Neural crest cell (in vitro differentiated cells): ENCODE measurements around the gene TAL2. TPM values are rescaled to one million over a fixed set of nuclear protein-coding genes. Genes with fewer than 3 reads are reported as not detected.

ENCODE experiments used
- DNase-seq: peaks from one replicate; pipeline ENCODE4 v3.0.0; 2021; ENCODE audit warnings: low read depth, mixed read lengths, low spot score
- H3K27ac Mint-ChIP-seq: one replicate; pipeline ENCODE4 v1.8.0; 2021; ENCODE audit warnings: mild to moderate bottlenecking, mixed read lengths; ENCODE audit not compliant: unreplicated experiment
- H3K27me3 Mint-ChIP-seq: 2 replicates; pipeline ENCODE4 v1.8.0; 2021; ENCODE audit warnings: low read depth, mild to moderate bottlenecking, mixed read lengths
- H3K36me3 Mint-ChIP-seq: 2 replicates; pipeline ENCODE4 v1.8.0; 2021; ENCODE audit warnings: low read depth, mild to moderate bottlenecking, mixed read lengths
- H3K4me1 Mint-ChIP-seq: 2 replicates; pipeline ENCODE4 v1.8.0; 2021; ENCODE audit warnings: mixed read lengths
- H3K4me3 Mint-ChIP-seq: one replicate; pipeline ENCODE4 v1.8.0; 2021; ENCODE audit warnings: mild to moderate bottlenecking, mixed read lengths
- H3K9me3 Mint-ChIP-seq: 2 replicates; pipeline ENCODE4 v1.8.0; 2021; ENCODE audit warnings: mixed read lengths
- CTCF ChIP-seq: fragments of 200-600 bp; sonication (generic); conservative IDR thresholded peaks from 2 replicates; pipeline ENCODE4 v1.5.0; 2021; ENCODE audit warnings: antibody characterized with exemption, mild to moderate bottlenecking
- total RNA-seq: library from RNA; stranded (reverse); gene quantifications from 2 replicates; pipeline ENCODE4 v1.2.1, GENCODE V29; 2021

TAL2 gene
- total RNA-seq, 1 donor from 2014 or later, result 8.4 TPM

GRCh38 chr9:105693435-105694189 is 31.4 kb downstream of the TAL2 start:
- TF ChIP-seq CTCF, result no peak
- H3K4me1 Mint-ChIP-seq, result peaks cover 21% of the 10 kb centered on the region
- no peaks in the 10 kb centered on the region for H3K9me3 Mint-ChIP-seq
- H3K36me3 Mint-ChIP-seq, result no peaks in the 10 kb centered on the region
- peak overlapping the region; percentile 88 for H3K4me3 Mint-ChIP-seq
- H3K27ac Mint-ChIP-seq, result no peak overlapping the region
- peaks cover 46% of the 10 kb centered on the region for H3K27me3 Mint-ChIP-seq
- no peak for DNase-seq

- peaks cover 46% of the 10 kb centered on the region for H3K27me3 Mint-ChIP-seq
These were observed 32.1 kb downstream of the TAL2 start, which contains the start of gene TMEM38B for GRCh38 chr9:105694190-105694847. Gene TMEM38B (plus strand): TSS chr9:105694541. CDS start chr9:105694661, 120 bp downstream.

GRCh38 chr9:105694848-105695581 is 32.8 kb downstream of the TAL2 start:
- no peak for DNase-seq
- no peak overlapping the region for H3K27ac Mint-ChIP-seq

More at GRCh38 chr9:105694190-105694847, 32.1 kb downstream of the TAL2 start, which contains the start of gene TMEM38B:
- DNase-seq, result peak; percentile 75
- peaks cover 27% of the 10 kb centered on the region for H3K4me1 Mint-ChIP-seq
- TF ChIP-seq CTCF, result no peak
- H3K36me3 Mint-ChIP-seq, result no peaks in the 10 kb centered on the region
- no peak within 1 kb of the TSS for H3K27ac Mint-ChIP-seq
- peak within 1 kb of the TSS; percentile 95 for H3K4me3 Mint-ChIP-seq
- no peaks in the 10 kb centered on the region for H3K9me3 Mint-ChIP-seq

GRCh38 chr9:105696219-105696793 is 34.0 kb downstream of the TAL2 start:
- no peak for TF ChIP-seq CTCF
- no peak for DNase-seq
- Mint-ChIP-seq H3K9me3 (no peaks in the 10 kb centered on the region), H3K4me1 (peaks cover 33% of the 10 kb centered on the region), H3K36me3 (no peaks in the 10 kb centered on the region), H3K27ac (no peak overlapping the region), H3K4me3 (no peak overlapping the region), H3K27me3 (peaks cover 33% of the 10 kb centered on the region)

More at GRCh38 chr9:105694848-105695581, 32.8 kb downstream of the TAL2 start:
- H3K4me1 Mint-ChIP-seq, result peaks cover 29% of the 10 kb centered on the region
- peak overlapping the region; percentile 95 for H3K4me3 Mint-ChIP-seq
- TF ChIP-seq CTCF, result no peak
- peaks cover 42% of the 10 kb centered on the region for H3K27me3 Mint-ChIP-seq
- H3K36me3 Mint-ChIP-seq, result no peaks in the 10 kb centered on the region
- no peaks in the 10 kb centered on the region for H3K9me3 Mint-ChIP-seq

- Mint-ChIP-seq H3K4me3 (no peak overlapping the region), H3K36me3 (no peaks in the 10 kb centered on the region), H3K27ac (no peak overlapping the region), H3K9me3 (no peaks in the 10 kb centered on the region), H3K27me3 (peaks cover 18% of the 10 kb centered on the region), H3K4me1 (peaks cover 33% of the 10 kb centered on the region)
- no peak for DNase-seq
- no peak for TF ChIP-seq CTCF
These were observed 35.6 kb downstream of the TAL2 start for GRCh38 chr9:105697871-105698270.
